GM12872 (cell line): ENCODE results near the gene PTGIS.

Experiments
- CTCF ChIP-seq: IDR thresholded peaks from 3 replicates; pipeline ENCODE4 v1.5.1; 2011; ENCODE audit warnings: low read depth, mild to moderate bottlenecking, low read length, moderate library complexity; ENCODE audit not compliant: insufficient read depth

Gene PTGIS

GRCh38 chr20:49460131-49460530 is 107.8 kb downstream of the PTGIS start:
- TF ChIP-seq CTCF, result no peak

DNA sequence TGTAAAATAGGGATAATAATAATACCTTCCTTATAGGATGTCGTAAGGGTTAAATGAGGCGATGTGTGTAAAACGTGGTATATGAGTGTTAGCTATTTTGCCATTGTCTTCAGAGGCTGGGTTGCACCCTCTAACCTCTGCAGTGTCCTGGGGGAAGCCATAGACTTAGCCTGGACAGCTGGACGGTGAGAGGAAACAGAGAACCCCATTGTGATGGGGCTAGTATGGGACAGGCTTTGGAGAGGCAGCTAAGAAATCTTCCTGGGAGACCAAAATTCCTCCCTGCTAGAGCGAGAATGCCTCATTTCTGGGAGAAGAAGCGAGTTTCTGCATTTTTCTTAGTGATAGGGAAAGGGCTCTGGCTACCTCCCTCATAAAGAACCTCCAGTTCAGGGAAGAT is 108.3 kb downstream of the PTGIS start:
- TF ChIP-seq CTCF, result no peak

DNA sequence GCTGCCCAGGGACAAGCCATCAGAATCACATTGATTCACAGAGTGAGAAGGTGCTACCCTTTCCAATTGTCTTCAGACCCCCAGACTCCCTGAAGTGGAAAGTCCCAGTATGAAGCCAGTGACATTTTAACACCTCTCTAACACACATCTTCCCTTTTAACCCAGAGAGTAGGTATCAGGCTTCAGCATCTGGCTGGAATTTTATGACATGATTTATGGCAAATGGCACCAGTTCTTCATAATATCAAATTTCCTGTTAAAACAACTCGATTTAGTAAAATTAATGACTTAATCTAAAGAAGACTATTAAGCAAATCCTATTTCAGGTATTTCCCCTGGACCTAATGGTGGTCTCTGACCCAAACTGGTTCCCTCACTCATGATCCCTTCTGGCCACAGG is 110.5 kb downstream of the PTGIS start:
- no peak for TF ChIP-seq CTCF

- no peak for TF ChIP-seq CTCF
Measured at GRCh38 chr20:49456646-49457045, 111.3 kb downstream of the PTGIS start.

DNA sequence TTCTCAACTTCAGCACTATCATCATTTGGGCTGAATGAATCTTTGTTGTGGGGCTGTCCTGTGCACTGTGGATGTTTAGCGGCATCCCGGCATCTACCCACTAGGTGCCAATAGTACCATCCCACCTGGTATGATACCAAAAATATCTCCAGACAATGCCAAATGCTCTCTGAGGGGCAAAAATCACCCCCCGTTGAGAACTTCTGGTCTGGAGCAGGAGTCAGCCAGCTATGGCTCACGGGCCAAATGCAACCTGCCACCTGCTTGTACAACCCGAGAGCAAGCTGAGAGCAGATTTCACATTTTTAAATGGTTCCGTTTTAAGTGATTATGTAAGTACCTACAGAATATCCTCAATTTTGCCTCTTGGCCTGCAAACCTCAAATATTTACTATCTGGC is 112.2 kb downstream of the PTGIS start:
- TF ChIP-seq CTCF, result no peak
